ENCODE measurements around the gene ZBED4.

GRCh38 chr22:49936973-49937757 is 83.5 kb downstream of the ZBED4 start:
- no peak for TF ChIP-seq JUN (CRISPR knock-in tag; IDR thresholded peaks at IDR 0.05)
- no peak for TF ChIP-seq ZNF396 (CRISPR knock-in tag; IDR thresholded peaks at IDR 0.05; ENCODE audit: borderline replicate concordance)
- TF ChIP-seq MAX (CRISPR knock-in tag; IDR thresholded peaks at IDR 0.05): no peak
